Measurements from ENCODE around the gene PECR.
"Not testable (repeated sequence)": the region's sequence is repeated elsewhere in the genome, so short reads cannot be mapped to it uniquely, and the experiment has no call there.

Gene PECR

GRCh38 chr2:216002101-216002678 is 79.4 kb downstream of the PECR start:
- peaks cover 15% of the 10 kb centered on the region for H3K36me3 ChIP-seq
- DNase-seq, result no peak
- H3K9me3 ChIP-seq (ENCODE audit: severe bottlenecking), result no peaks in the 10 kb centered on the region
- no peaks in the 10 kb centered on the region for H3K27me3 ChIP-seq (ENCODE audit: insufficient read depth, low read depth, severe bottlenecking)
- TF ChIP-seq CTCF (IDR thresholded peaks at IDR 0.05; ENCODE audit: low read depth, low read length), result no peak
- H3K4me3 ChIP-seq (ENCODE audit: low read depth, low read length), result no peak overlapping the region
- H3K27ac ChIP-seq, result no peak overlapping the region; the same call in 1 of the 2 replicates

GRCh38 chr2:216001216-216002100 is 80.2 kb downstream of the PECR start:
- no peaks in the 10 kb centered on the region for H3K9me3 ChIP-seq (ENCODE audit: severe bottlenecking)
- H3K27ac ChIP-seq, result no peak overlapping the region
- peaks cover 20% of the 10 kb centered on the region for H3K36me3 ChIP-seq
- no peaks in the 10 kb centered on the region for H3K27me3 ChIP-seq (ENCODE audit: insufficient read depth, low read depth, severe bottlenecking)
- no peak for TF ChIP-seq CTCF (IDR thresholded peaks at IDR 0.05; ENCODE audit: low read depth, low read length)
- DNase-seq, result no peak
- no peak overlapping the region for H3K4me3 ChIP-seq (ENCODE audit: low read depth, low read length)

GRCh38 chr2:215998636-215999035 is 83.0 kb downstream of the PECR start:
- H3K9me3 ChIP-seq (ENCODE audit: severe bottlenecking), result no peaks in the 10 kb centered on the region
- no peak overlapping the region for H3K27ac ChIP-seq
- peaks cover 36% of the 10 kb centered on the region for H3K36me3 ChIP-seq
- no peak overlapping the region for H3K4me3 ChIP-seq (ENCODE audit: low read depth, low read length)
- no peak for DNase-seq
- no peaks in the 10 kb centered on the region for H3K27me3 ChIP-seq (ENCODE audit: insufficient read depth, low read depth, severe bottlenecking)
- TF ChIP-seq CTCF (IDR thresholded peaks at IDR 0.05; ENCODE audit: low read depth, low read length), result no peak

- TF ChIP-seq CTCF (IDR thresholded peaks at IDR 0.05; ENCODE audit: low read depth, low read length), result no peak
- Histone ChIP-seq H3K9me3 (ENCODE audit: severe bottlenecking) (no peaks in the 10 kb centered on the region), H3K27me3 (ENCODE audit: insufficient read depth, low read depth, severe bottlenecking) (no peaks in the 10 kb centered on the region), H3K27ac (no peak overlapping the region), H3K4me3 (ENCODE audit: low read depth, low read length) (no peak overlapping the region), H3K36me3 (peaks cover 36% of the 10 kb centered on the region)
- no peak for DNase-seq
Measured at GRCh38 chr2:215997219-215997618, 84.4 kb downstream of the PECR start.

GRCh38 chr2:215994911-215995310 is 86.7 kb downstream of the PECR start:
- no peaks in the 10 kb centered on the region for H3K27me3 ChIP-seq (ENCODE audit: insufficient read depth, low read depth, severe bottlenecking)
- H3K9me3 ChIP-seq (ENCODE audit: severe bottlenecking), result no peaks in the 10 kb centered on the region
- no peak overlapping the region for H3K4me3 ChIP-seq (ENCODE audit: low read depth, low read length)
- H3K36me3 ChIP-seq, result peaks cover 36% of the 10 kb centered on the region
- no peak overlapping the region for H3K27ac ChIP-seq
- TF ChIP-seq CTCF (IDR thresholded peaks at IDR 0.05; ENCODE audit: low read depth, low read length), result no peak
- no peak for DNase-seq

GRCh38 chr2:215988556-215989207 is 92.9 kb downstream of the PECR start:
- H3K36me3 ChIP-seq, result peaks cover 21% of the 10 kb centered on the region
- H3K9me3 ChIP-seq (ENCODE audit: severe bottlenecking); H3K27me3 ChIP-seq (ENCODE audit: insufficient read depth, low read depth, severe bottlenecking); DNase-seq; H3K4me3 ChIP-seq (ENCODE audit: low read depth, low read length); H3K27ac ChIP-seq: not testable (repeated sequence)

Measured in WERI-Rb-1 (cell line).